Neutrophil (primary cell): ENCODE data around the gene TUBG2.

Experiments
- H3K27ac ChIP-seq: fragments of 200-600 bp; sonication (generic); 2 replicates; pipeline ENCODE4 v1.5.1; 2016; ENCODE audit warnings: mild to moderate bottlenecking, moderate library complexity
- H3K27me3 ChIP-seq: fragments of 200-600 bp; sonication (generic); 2 replicates; pipeline ENCODE4 v1.6.0; 2016; ENCODE audit warnings: mild to moderate bottlenecking
- H3K36me3 ChIP-seq: fragments of 200-600 bp; sonication (generic); 2 replicates; pipeline ENCODE4 v1.5.1; 2017
- H3K4me1 ChIP-seq, 2 experiments: fragments of 200-600 bp in 1 of 2; sonication (generic) in 1 of 2; 1 replicate in 1 of 2; 2 replicates in 1 of 2; pipeline versions ENCODE4 v1.5.1 to v1.6.1; 2013 to 2016; ENCODE audit warnings: low read depth in 1 of 2, low read length in 1 of 2, mild to moderate bottlenecking in 1 of 2, moderate library complexity in 1 of 2; ENCODE audit not compliant: control insufficient read depth in 1 of 2, insufficient read depth in 1 of 2
- H3K4me3 ChIP-seq, 2 experiments: fragments of 200-600 bp in 1 of 2; sonication (generic) in 1 of 2; 1 replicate in 1 of 2; 2 replicates in 1 of 2; pipeline ENCODE4 v1.5.1; 2013 to 2016; ENCODE audit warnings: low read depth in 1 of 2, low read length in 1 of 2, mild to moderate bottlenecking in 1 of 2, moderate library complexity in 1 of 2
- H3K9me3 ChIP-seq: fragments of 200-600 bp; sonication (generic); 2 replicates; pipeline ENCODE4 v1.5.1; 2016
- CTCF ChIP-seq: fragments of 200-600 bp; sonication (generic); IDR thresholded peaks from 2 replicates; pipeline ENCODE4 v1.5.1; 2016; ENCODE audit warnings: antibody characterized with exemption

Gene TUBG2

GRCh38 chr17:42677012-42677857 is 18.2 kb downstream of the TUBG2 start:
- H3K36me3 ChIP-seq, result no peaks in the 10 kb centered on the region
- no peaks in the 10 kb centered on the region for H3K9me3 ChIP-seq
- peak overlapping the region; percentile 75 to 80 for H3K4me3 ChIP-seq
- H3K27me3 ChIP-seq, result peaks cover 72% of the 10 kb centered on the region
- peak; percentile 23 for TF ChIP-seq CTCF
- H3K27ac ChIP-seq, result peak overlapping the region; percentile 73
- peaks cover 63 to 71% of the 10 kb centered on the region in 2 experiments for H3K4me1 ChIP-seq

GRCh38 chr17:42677921-42678781 is 19.1 kb downstream of the TUBG2 start:
- peaks cover 72% of the 10 kb centered on the region for H3K27me3 ChIP-seq
- no peak for TF ChIP-seq CTCF

GRCh38 chr17:42678951-42679491 is 19.9 kb downstream of the TUBG2 start:
- H3K4me1 ChIP-seq, result peaks cover 69 to 79% of the 10 kb centered on the region in 2 experiments
- H3K4me3 ChIP-seq, result peak overlapping the region; percentile 75 to 80

More at GRCh38 chr17:42677921-42678781, 19.1 kb downstream of the TUBG2 start:
- no peaks in the 10 kb centered on the region for H3K36me3 ChIP-seq
- H3K4me3 ChIP-seq, result peak overlapping the region; percentile 75 to 80
- H3K4me1 ChIP-seq, result peaks cover 69 to 80% of the 10 kb centered on the region in 2 experiments
- peak overlapping the region; percentile 73 for H3K27ac ChIP-seq
- H3K9me3 ChIP-seq, result no peaks in the 10 kb centered on the region

GRCh38 chr17:42679492-42680330 is 20.6 kb downstream of the TUBG2 start:
- peak; percentile 91 for TF ChIP-seq CTCF
- Histone ChIP-seq H3K4me1 (peaks cover 62 to 72% of the 10 kb centered on the region in 2 experiments), H3K27ac (peak overlapping the region; percentile 73), H3K36me3 (no peaks in the 10 kb centered on the region), H3K9me3 (no peaks in the 10 kb centered on the region), H3K4me3 (peak overlapping the region; percentile 75 to 80), H3K27me3 (peaks cover 72% of the 10 kb centered on the region)

More at GRCh38 chr17:42678951-42679491, 19.9 kb downstream of the TUBG2 start:
- Histone ChIP-seq H3K27me3 (peaks cover 72% of the 10 kb centered on the region), H3K36me3 (no peaks in the 10 kb centered on the region), H3K27ac (peak overlapping the region; percentile 73), H3K9me3 (no peaks in the 10 kb centered on the region)
- no peak for TF ChIP-seq CTCF
